Stimulated activated memory B cell treated with anti-CD40 and anti-IgM and Interleukin-4, amounts not matched to agents 10 μg/mL and 1 μg/mL and 100 μg/mL, for 72 hours (primary cell): ENCODE data around the gene PYGB.
A peak's percentile ranks its signal among the peaks of the same experiment; 100 is the strongest.

Experiments
- ATAC-seq: fragments of 150-1000 bp; cut with Tn5 transposase; 2 replicates; pipeline ENCODE4 v1.10.0; 2021
- H3K27ac Mint-ChIP-seq: one replicate; pipeline ENCODE4 v1.8.0; 2022; ENCODE audit warnings: mild to moderate bottlenecking, mixed read lengths
- H3K27me3 Mint-ChIP-seq: one replicate; pipeline ENCODE4 v1.8.0; 2022; ENCODE audit warnings: mixed read lengths
- H3K36me3 Mint-ChIP-seq: one replicate; pipeline ENCODE4 v1.8.0; 2022; ENCODE audit warnings: mixed read lengths
- H3K4me1 Mint-ChIP-seq: one replicate; pipeline ENCODE4 v1.8.0; 2022; ENCODE audit warnings: mixed read lengths
- H3K4me3 Mint-ChIP-seq: one replicate; pipeline ENCODE4 v1.8.0; 2022; ENCODE audit warnings: mild to moderate bottlenecking, moderate library complexity, mixed read lengths
- H3K9me3 Mint-ChIP-seq: one replicate; pipeline ENCODE4 v1.8.0; 2022; ENCODE audit warnings: mixed read lengths

The PYGB gene

DNA sequence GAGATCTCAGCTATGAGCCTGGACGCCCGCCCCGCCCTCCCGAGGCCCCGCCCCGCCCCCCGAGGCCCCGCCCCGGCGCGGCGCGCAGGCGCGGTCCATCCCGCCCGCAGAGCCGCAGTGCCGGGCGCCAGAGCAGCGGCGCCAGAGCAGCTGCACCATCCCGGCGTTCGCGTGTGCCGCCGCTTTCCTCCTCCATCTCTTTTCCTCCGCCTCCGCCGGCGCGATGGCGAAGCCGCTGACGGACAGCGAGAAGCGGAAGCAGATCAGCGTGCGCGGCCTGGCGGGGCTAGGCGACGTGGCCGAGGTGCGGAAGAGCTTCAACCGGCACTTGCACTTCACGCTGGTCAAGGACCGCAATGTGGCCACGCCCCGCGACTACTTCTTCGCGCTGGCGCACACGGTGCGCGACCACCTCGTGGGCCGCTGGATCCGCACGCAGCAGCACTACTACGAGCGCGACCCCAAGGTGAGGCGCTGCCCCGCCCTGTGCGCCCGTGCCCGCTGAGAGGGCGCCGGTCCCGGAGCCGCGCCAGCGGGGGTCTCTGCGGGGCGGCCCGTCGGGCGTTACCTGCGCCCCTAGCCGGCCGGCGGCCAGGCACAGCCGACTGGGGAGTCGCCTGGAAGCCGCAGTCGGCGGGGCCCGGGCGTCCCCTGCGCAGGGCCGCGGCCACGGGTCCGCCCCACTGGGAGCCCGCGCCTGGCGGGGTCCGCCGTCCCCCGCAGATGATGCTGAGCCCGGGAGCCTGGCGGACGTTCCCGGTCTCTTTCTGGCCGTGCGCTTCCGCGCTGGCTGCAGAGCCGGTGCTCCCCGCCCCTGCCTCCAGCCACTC, at the start of gene PYGB:
Gene PYGB, plus strand, starts transcription at position 130 of the 830 bp plus-strand sequence. Its CDS starts 94 bp downstream, at position 224.
- Mint-ChIP-seq H3K4me1 (peaks cover 27% of the 10 kb centered on the region), H3K36me3 (no peaks in the 10 kb centered on the region), H3K9me3 (peaks cover 5% of the 10 kb centered on the region), H3K27ac (peak within 1 kb of the TSS; percentile 77), H3K27me3 (peaks cover 9% of the 10 kb centered on the region), H3K4me3 (peak within 1 kb of the TSS; percentile 89)
- ATAC-seq, result peak; percentile 90

DNA sequence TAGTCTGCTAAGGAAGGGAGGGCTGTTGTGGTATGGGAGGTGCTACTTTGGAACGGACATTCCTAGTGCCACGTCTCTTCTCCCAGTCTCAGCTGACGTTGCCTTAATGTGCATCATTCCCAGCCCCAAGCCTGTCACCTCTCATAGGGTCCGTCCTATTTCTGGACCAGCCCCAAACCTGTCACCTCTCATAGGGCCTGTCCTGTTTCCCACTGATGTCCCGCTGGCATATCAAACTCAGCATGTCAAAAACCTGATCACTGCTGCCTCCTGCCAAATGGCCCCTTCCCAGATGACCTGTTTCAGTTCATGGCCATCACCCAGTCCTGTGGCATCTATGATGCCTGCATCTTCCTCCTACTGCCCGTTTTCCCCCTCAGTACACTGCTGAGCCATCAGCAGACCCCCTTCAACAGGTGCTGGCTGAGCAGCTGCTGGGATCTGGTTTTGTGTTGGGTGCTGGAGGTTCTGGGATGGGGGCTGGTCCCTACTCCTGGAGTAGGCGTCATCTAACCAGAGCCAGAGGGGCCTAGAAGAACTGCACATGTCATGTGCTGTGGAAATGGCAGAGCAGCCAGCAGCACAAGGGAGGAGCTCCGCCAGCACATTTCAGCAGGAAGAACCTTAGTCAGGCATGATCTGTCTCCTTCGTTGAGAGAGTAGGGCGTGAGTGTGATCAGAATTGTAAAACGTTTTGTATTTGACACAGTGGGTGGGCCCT, 49.1 kb upstream of the PYGB start:
- peaks cover 34% of the 10 kb centered on the region for H3K36me3 Mint-ChIP-seq
- no peaks in the 10 kb centered on the region for H3K27me3 Mint-ChIP-seq
- H3K9me3 Mint-ChIP-seq, result no peaks in the 10 kb centered on the region
- peaks cover 62% of the 10 kb centered on the region for H3K4me1 Mint-ChIP-seq
- no peak overlapping the region for H3K4me3 Mint-ChIP-seq
- peak overlapping the region; percentile 30 for H3K27ac Mint-ChIP-seq
- no peak for ATAC-seq

DNA sequence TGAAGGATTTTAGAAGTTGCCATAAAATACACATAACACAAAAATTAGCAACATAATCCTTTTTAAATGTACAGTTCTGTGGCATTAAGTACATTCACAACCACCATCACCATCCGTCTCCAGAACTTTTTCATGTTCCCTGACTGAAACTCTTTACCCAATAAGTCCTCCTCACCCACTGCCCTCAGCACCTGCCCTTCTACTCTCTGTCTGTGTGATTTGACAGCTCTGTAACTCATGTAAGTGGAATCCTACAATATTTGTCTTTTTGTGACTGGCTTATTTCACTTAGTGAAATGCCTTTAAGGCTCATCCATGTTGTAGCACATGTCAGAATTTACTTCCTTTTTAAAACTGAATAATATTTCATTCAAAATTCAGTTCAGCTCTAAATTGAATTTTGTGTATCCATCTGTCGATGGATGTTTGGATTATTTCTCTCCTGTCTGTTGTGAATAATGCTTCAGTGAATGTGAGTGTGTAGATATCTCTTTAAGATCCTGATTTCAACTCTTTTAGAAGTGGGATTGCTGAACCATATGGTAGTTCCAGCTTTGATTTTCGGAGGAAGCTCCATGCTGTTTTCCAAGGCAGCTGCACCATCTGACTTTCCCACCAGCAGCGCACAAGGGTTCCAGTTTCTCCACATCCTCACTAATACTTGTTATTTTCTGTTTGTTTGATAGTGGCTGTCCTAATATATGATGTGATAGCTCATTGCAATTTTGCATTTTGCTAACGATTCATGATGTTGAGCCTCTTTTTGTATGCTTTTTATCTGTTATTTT, 48.2 kb upstream of the PYGB start:
- no peak for ATAC-seq
- Mint-ChIP-seq H3K27me3 (no peaks in the 10 kb centered on the region), H3K27ac (peak overlapping the region; percentile 30), H3K9me3 (no peaks in the 10 kb centered on the region), H3K4me3 (no peak overlapping the region), H3K36me3 (peaks cover 35% of the 10 kb centered on the region), H3K4me1 (peaks cover 71% of the 10 kb centered on the region)

DNA sequence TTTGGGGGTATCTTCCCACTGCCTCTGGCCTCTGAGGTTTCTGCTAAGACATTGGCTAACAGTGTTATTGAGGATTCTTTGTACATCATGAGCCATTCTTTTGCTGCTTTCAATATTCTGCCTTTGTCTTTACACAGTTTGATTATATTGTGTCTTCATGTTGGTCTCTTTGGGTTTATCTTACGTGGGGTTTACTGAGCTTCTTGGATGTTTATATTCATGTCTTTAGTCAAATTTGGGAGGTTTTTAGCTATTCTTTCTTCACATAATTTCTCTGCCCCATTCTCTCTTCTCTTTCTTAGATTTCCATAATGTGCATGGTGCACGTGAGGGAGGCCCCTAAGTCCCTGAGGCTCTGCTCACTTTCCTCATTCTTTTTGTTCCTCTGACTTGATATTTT, 44.8 kb upstream of the PYGB start:
- Mint-ChIP-seq H3K4me1 (peaks cover 57% of the 10 kb centered on the region), H3K27ac (peak overlapping the region; percentile 18), H3K9me3 (no peaks in the 10 kb centered on the region), H3K36me3 (peaks cover 40% of the 10 kb centered on the region), H3K27me3 (no peaks in the 10 kb centered on the region), H3K4me3 (no peak overlapping the region)
- no peak for ATAC-seq

DNA sequence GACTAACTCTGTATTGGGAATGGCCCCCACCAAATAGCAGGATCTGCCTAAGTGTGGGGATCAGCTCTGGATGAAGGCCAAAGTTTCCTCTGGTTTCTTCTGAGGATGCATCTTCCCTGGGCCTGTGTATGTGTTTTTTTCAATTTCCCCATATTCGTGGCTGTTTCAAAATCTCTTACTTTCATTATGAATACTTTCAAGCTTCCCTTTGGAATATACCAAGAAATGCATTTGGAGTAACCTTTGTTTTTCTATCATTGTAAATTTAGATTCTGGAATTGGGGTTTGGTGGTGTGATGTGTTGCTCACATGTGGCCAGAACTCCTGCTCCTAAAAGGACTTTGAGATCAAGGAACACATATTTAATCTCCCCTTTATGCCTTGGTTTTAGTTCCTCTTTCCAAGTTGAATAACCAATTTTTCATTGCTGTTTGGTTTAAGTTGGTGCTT, 44.0 kb upstream of the PYGB start:
- Mint-ChIP-seq H3K9me3 (no peaks in the 10 kb centered on the region), H3K4me1 (peaks cover 53% of the 10 kb centered on the region), H3K4me3 (peak overlapping the region; percentile 24), H3K36me3 (peaks cover 40% of the 10 kb centered on the region), H3K27me3 (no peaks in the 10 kb centered on the region), H3K27ac (peak overlapping the region; percentile 18)
- no peak for ATAC-seq

DNA sequence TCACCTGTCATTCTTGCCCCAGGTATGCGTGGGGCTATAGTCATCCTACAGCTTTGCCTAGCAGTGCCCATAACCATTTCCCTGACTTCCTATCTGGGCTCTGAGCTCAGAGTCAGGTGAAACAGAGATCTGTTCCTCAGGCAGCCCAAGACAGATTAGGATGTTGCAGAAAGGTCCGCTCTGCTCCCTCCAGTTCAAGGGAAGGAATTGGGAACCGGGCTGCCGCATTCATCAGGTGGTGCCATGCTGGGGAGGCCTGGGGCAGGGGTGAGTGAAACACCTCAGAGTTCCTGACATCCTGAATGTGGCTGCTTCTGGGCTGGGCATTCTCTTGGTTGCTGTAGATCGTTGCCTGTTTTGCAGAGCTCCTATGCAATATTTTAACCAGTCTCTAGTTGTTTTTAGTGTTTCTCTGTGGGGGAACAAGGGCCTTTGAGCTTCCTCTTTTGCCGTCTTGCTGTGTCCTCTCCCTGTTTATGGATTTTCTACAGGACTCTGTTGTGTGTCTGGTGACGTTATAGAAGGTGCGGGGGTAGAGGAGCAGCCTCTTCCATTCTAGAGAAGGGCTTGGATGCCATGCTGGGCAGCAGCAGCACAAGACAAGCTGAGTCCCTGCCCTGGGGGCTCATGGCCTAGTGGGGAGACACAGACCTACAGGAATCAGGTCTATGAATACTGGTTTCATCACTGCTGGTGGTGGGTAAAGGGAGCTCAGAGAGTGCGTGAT, 43.2 kb upstream of the PYGB start:
- no peak for ATAC-seq
- H3K27ac Mint-ChIP-seq, result peak overlapping the region; percentile 18
- H3K9me3 Mint-ChIP-seq, result no peaks in the 10 kb centered on the region
- peaks cover 45% of the 10 kb centered on the region for H3K4me1 Mint-ChIP-seq
- peaks cover 37% of the 10 kb centered on the region for H3K36me3 Mint-ChIP-seq
- H3K27me3 Mint-ChIP-seq, result no peaks in the 10 kb centered on the region
- no peak overlapping the region for H3K4me3 Mint-ChIP-seq

DNA sequence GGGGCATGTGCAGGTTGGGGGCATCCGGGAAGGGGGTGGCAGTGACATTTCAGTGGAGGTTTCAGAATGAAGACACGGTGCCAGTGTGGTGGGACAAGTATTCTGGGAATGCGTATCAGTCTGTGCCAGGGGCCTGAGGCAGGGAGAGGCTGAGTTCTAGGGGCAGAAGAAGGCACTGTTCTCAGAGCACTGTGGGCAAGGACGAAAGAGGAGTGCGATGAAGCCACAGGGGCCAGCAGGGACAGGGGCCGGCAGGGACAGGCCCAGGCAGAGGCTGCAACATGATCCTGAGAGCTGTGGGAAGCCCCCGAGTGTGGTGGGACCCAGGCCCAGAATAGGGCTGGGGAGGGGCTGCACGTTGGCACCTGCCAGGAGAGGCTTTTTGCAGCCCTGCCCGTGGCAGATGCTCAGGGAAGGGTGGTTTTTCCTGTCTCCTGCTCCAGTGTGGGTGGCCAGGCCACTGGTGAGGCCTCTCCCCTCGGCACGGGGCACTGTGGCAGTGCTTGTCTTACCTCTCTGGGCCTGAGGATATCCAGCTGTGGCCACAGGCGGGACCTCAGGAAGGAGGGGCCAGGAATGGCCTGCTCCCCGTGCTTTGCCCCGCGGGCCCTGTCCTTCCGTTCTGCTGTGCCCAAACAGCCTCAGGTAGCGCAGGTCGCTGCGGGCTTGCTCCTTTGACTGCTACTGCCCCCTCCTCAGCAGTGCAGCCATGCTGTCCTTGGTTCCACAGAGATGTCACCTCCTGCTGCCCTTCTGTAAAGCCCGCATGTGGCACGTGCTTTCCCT, 42.4 kb upstream of the PYGB start:
- no peak for ATAC-seq
- H3K27me3 Mint-ChIP-seq, result no peaks in the 10 kb centered on the region
- H3K4me1 Mint-ChIP-seq, result peaks cover 37% of the 10 kb centered on the region
- H3K36me3 Mint-ChIP-seq, result peaks cover 39% of the 10 kb centered on the region
- peak overlapping the region; percentile 18 for H3K27ac Mint-ChIP-seq
- no peaks in the 10 kb centered on the region for H3K9me3 Mint-ChIP-seq
- H3K4me3 Mint-ChIP-seq, result no peak overlapping the region

DNA sequence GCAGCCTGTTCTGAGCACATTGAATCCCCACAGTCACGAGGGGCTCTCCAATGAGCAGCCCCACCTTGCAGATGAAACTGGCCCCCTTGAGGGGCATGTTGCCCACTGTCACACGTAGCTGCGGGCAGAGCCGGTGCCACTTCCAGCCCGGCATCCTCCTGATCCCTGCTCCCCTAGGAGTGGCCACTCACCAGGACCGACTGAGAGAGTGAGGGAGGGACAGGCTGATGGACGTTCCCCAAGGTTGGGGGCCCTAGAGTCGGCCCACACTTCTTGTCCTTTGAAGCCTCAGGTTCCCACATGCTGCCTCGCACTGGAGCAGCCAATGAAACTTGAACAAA, 41.9 kb upstream of the PYGB start:
- no peaks in the 10 kb centered on the region for H3K27me3 Mint-ChIP-seq
- no peak overlapping the region for H3K27ac Mint-ChIP-seq
- H3K4me1 Mint-ChIP-seq, result peaks cover 32% of the 10 kb centered on the region
- peaks cover 33% of the 10 kb centered on the region for H3K36me3 Mint-ChIP-seq
- no peak for ATAC-seq
- H3K9me3 Mint-ChIP-seq, result no peaks in the 10 kb centered on the region
- H3K4me3 Mint-ChIP-seq, result no peak overlapping the region

DNA sequence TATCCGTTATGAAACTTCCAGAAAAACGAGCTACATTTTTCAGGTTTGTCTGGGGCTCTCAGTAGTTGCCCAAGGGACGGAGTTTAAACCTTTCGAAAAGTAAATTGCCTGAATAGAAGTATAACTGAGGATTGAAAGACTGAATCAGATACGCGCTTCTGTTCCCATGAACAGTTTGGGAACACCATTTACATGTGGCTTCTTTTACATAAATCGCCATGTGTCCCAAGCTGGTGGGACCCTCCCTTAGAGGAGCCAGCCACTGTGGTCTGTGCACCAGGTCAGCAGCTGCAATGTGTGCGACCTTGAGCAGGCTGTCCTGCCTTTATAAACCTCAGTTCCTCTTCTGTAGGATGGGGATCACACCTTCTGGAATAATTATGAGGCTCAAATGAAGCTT, 41.3 kb upstream of the PYGB start:
- peaks cover 33% of the 10 kb centered on the region for H3K36me3 Mint-ChIP-seq
- H3K4me1 Mint-ChIP-seq, result peaks cover 26% of the 10 kb centered on the region
- no peaks in the 10 kb centered on the region for H3K27me3 Mint-ChIP-seq
- H3K27ac Mint-ChIP-seq, result no peak overlapping the region
- no peaks in the 10 kb centered on the region for H3K9me3 Mint-ChIP-seq
- ATAC-seq, result no peak
- no peak overlapping the region for H3K4me3 Mint-ChIP-seq

DNA sequence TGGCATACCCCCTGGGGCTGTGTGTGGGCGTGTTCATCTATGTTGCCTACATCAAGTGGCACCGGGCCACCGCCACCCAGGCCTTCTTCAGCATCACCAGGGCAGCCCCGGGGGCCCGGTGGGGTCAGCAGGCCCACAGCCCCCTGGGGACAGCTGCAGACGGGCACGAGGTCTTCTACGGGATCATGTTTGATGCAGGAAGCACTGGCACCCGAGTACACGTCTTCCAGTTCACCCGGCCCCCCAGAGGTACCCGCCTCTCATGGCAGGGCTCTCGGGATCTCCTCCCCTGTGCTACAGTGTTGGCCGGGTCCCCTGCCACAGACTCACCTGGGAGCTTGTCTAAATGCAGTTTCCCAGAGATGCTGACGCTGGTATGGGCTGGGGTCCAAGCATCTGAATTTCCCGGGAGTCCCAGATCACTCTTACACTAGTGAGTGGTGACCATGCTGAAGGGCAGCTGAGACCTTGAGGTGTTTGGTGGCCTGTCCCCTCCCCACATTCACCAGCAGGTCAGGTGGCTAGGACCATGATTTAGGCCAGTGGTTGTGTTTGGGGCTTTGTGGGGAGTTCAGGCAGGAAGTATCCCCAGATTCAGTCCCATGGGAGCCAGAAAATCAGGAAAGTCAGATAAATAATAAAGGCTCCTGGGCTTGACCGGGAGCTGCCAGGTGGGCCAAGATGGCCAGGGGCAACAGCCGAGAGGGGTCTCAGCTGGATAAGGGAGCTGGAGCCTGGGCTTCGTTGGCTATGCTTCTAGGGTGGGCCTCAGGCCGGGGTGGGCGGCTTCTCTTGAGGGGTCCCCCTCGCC, 40.5 kb upstream of the PYGB start:
- peaks cover 39% of the 10 kb centered on the region for H3K36me3 Mint-ChIP-seq
- no peak overlapping the region for H3K27ac Mint-ChIP-seq
- no peak for ATAC-seq
- peaks cover 26% of the 10 kb centered on the region for H3K4me1 Mint-ChIP-seq
- no peaks in the 10 kb centered on the region for H3K9me3 Mint-ChIP-seq
- no peak overlapping the region for H3K4me3 Mint-ChIP-seq
- no peaks in the 10 kb centered on the region for H3K27me3 Mint-ChIP-seq

DNA sequence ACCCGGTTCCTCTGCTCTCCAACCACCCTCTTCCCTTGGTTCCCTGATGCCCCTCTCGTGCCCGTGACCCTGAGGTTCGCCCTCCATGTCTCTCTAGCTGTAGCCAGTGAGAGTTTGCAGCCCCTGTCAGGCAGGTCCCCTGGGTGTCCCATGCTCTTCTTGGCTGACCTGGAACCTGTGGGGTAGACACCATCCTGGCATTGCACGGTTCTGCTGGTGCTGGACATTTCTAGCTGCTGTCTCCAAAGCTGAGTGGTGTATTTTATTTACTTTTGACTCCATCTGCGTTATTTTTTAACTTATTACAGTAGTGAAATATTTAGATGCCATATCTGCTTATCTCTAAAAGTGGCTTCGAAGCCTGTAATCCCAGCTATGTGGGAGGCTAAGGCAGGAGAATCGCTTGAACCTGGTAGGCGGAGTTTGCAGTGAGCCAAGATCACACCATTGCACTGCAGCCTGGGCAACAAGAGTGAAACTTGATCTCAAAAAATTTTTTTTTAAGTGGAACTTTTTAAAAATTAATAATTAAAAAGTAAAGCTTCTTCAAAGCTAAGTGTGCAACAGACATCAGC, 39.8 kb upstream of the PYGB start:
- Mint-ChIP-seq H3K9me3 (no peaks in the 10 kb centered on the region), H3K27me3 (no peaks in the 10 kb centered on the region), H3K27ac (no peak overlapping the region), H3K36me3 (peaks cover 32% of the 10 kb centered on the region), H3K4me1 (peaks cover 24% of the 10 kb centered on the region), H3K4me3 (no peak overlapping the region)
- ATAC-seq, result no peak

DNA sequence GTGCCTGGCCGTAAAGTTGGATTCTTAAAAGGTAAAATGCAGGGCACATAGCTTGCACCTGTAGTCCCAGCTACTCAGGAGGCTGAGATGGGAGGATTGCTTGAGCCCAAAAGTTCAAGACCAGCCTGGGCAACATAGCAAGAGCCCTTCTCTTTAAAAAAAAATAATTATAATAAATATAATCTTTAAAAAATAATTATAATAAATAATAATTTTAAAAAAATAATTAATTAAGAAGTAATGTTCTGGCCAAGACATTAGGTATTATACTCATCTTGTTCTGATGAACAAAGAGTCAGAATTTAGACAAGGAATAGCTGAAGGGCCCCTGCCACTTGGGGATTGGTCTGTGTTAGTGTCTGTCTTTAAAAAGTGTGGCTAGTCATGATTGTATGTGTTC, 38.5 kb upstream of the PYGB start:
- peaks cover 23% of the 10 kb centered on the region for H3K36me3 Mint-ChIP-seq
- ATAC-seq, result no peak
- peaks cover 10% of the 10 kb centered on the region for H3K4me1 Mint-ChIP-seq
- no peaks in the 10 kb centered on the region for H3K27me3 Mint-ChIP-seq
- no peak overlapping the region for H3K27ac Mint-ChIP-seq
- H3K9me3 Mint-ChIP-seq, result no peaks in the 10 kb centered on the region
- no peak overlapping the region for H3K4me3 Mint-ChIP-seq

DNA sequence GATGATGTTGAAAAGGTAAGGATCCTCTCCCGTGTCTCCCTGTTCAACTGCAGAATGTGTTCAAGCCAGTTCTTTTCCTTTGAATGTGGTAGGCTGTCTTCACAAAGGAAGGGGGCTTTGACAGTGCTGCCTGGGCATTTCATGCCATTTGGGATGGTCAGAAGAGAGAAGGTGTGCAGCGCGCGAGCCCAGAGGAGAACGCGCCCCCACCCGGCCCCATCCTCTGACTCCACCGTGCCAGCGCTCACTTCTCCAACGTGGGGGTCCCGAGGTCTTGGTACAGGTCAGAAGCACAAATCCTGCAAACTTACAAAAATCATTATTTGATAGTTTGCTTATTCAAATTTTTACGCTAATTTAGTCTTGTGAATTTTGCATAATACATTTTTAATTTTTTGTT, 38.0 kb upstream of the PYGB start:
- peaks cover 5% of the 10 kb centered on the region for H3K4me1 Mint-ChIP-seq
- H3K9me3 Mint-ChIP-seq, result no peaks in the 10 kb centered on the region
- H3K36me3 Mint-ChIP-seq, result peaks cover 23% of the 10 kb centered on the region
- no peaks in the 10 kb centered on the region for H3K27me3 Mint-ChIP-seq
- H3K27ac Mint-ChIP-seq, result no peak overlapping the region
- no peak overlapping the region for H3K4me3 Mint-ChIP-seq
- ATAC-seq, result no peak
